ENCODE data around the gene B4GALNT4. TPM values are rescaled to one million over a fixed set of nuclear protein-coding genes. Genes with fewer than 3 reads are reported as not detected.

Gene B4GALNT4
- total and polyA plus RNA-seq, 2 of the 8 experiments (the other 6 are each of a cell fraction or from before 2014, with no cell fraction given) = 40.9 to 76.3 TPM

DNA sequence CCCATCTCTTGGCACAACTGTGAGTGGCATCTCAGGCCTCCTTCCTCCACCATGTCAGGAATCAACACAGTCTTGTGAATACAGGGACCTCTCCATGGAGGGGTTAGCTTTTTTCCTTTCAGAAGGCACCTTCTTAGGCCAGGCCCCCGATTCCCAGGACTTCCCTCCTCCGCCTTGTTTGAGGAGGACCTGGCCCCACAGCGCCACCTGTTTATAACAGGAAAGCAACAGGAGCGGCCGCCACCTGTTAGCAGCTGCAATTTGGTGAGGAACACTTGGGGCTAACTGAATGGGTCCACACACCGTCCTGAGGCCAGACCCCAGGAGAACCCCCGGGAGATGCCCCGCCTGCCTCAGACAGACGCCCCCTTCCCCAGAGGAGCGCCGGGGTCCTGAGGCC is 20.9 kb downstream of the B4GALNT4 start:
- Histone ChIP-seq H3K14ac (ENCODE audit: insufficient read length) (no peak overlapping the region), H3K4me2 (ENCODE audit: insufficient read depth in 1 of 2, low read depth in 2 of 2, low read length in 2 of 2) (no peak overlapping the region; a peak in 1 of 4 replicates), H3K56ac (replicated peaks; ENCODE audit: insufficient read length, low read depth, low read length) (no peak overlapping the region), H3K4ac (replicated peaks; ENCODE audit: insufficient read length, low read depth, low read length) (no peak overlapping the region), H3K18ac (ENCODE audit: extremely low read depth, low read length) (no peak overlapping the region), H2BK15ac (ENCODE audit: low read length) (no peak overlapping the region), H2AK5ac (ENCODE audit: low read depth, low read length) (no peak overlapping the region), H3K79me2 (ENCODE audit: control insufficient read depth in 1 of 2, insufficient read depth in 2 of 2, low read length in 2 of 2) (no peaks in the 10 kb centered on the region), H2BK12ac (ENCODE audit: low read depth, low read length) (peak overlapping the region; percentile 27; the same call in 1 of the 2 replicates), H3K27ac (ENCODE audit: low read depth, low read length) (no peak overlapping the region), H4K91ac (replicated peaks; ENCODE audit: insufficient read length, low read length) (no peak overlapping the region), H3K4me3 (ENCODE audit: extremely low read depth in 1 of 4, insufficient read depth in 2 of 4, low read depth in 3 of 4, low read length in 4 of 4) (no peak overlapping the region), H3K36me3 (ENCODE audit: control insufficient read depth in 2 of 4, insufficient read depth in 4 of 4, low read length in 3 of 4) (no peaks in the 10 kb centered on the region), H2BK20ac (ENCODE audit: low read length) (no peak overlapping the region), H2BK5ac (ENCODE audit: low read depth, low read length) (no peak overlapping the region), H3K27me3 (replicated peaks in 1 of 4; ENCODE audit: control insufficient read depth in 3 of 4, extremely low read depth in 1 of 4, insufficient read depth in 3 of 4, low read length in 3 of 4) (no peaks in the 10 kb centered on the region), H2AFZ (ENCODE audit: low read length) (peak overlapping the region; percentile 67; the same call in 1 of the 2 replicates), H3K23ac (ENCODE audit: insufficient read length) (no peak overlapping the region), H3K9me3 (ENCODE audit: insufficient read depth in 2 of 2, low read depth in 1 of 2, low read length in 1 of 2) (peaks cover 15 to 17% of the 10 kb centered on the region in 2 experiments), H3K23me2 (ENCODE audit: low read depth, low read length) (peaks cover 10% of the 10 kb centered on the region; the same call in 1 of the 2 replicates), H4K8ac (ENCODE audit: extremely low read depth, insufficient read depth, low read length) (no peak overlapping the region; the same call in 1 of the 2 replicates), H3K79me1 (ENCODE audit: low read depth, low read length) (0 out of 2 replicates have a peak, but pooled peaks cover 2% of the 10 kb centered on the region), H4K5ac (ENCODE audit: insufficient read length, low read depth, low read length) (no peak overlapping the region), H4K20me1 (replicated peaks in 1 of 2; ENCODE audit: control insufficient read depth in 1 of 2, insufficient read depth in 2 of 2, low read length in 2 of 2) (peaks cover 0 to 2% of the 10 kb centered on the region in 2 experiments), H2BK120ac (replicated peaks; ENCODE audit: low read depth, low read length) (no peak overlapping the region), H3K9ac (replicated peaks in 1 of 4; ENCODE audit: extremely low read depth in 1 of 4, low read depth in 3 of 4, low read length in 3 of 4) (no peak overlapping the region), H3K4me1 (replicated peaks in 1 of 4; ENCODE audit: control insufficient read depth in 3 of 4, insufficient read depth in 4 of 4, low read length in 3 of 4) (peaks cover 6 to 14% (median 6%) of the 10 kb centered on the region in 4 experiments; a peak in 6 of 7 replicates)
- no peak for FAIRE-seq
- no peak for DNase-seq (ENCODE audit: low read depth in 1 of 2, low spot score in 2 of 2)
- 64% methylated on average over 5 of the region's 11 CpGs; no CpG with 5 or more reads in 1 of the 2 experiments for WGBS, 2 experiments (ENCODE audit: extremely low coverage in 1 of 2, insufficient coverage in 1 of 2, insufficient read length in 1 of 2, insufficient replicate concordance in 2 of 2, low coverage in 1 of 2, low lambda C conversion rate in 2 of 2, missing lambda C conversion rate in 1 of 2)
- POLR2A ChIA-PET (ENCODE audit: partially characterized antibody) = interaction anchor here (0.6 to 1.6 kb wide), 5 partner anchors 15 to 102 kb away, joined by 3 to 6 read pairs (median 3); partner anchors contain the start of gene B4GALNT4
- CTCF ChIA-PET (ENCODE audit: partially characterized antibody) = interaction anchor here (0.7 to 2.3 kb wide), 16 partner anchors 9 to 165 kb away, joined by 3 to 11 read pairs (median 3); partner anchors contain the start of gene SIGIRR
- TF ChIP-seq PHF8 (conservative IDR thresholded peaks at IDR 0.05; ENCODE audit: low read depth, low read length) = no peak
- no peak for TF ChIP-seq BACH1 (IDR thresholded peaks at IDR 0.05; ENCODE audit: low read length)
- no peak for TF ChIP-seq USF2 (IDR thresholded peaks at IDR 0.05; ENCODE audit: low read length)
- TF ChIP-seq MAFK (IDR thresholded peaks at IDR 0.05; ENCODE audit: low read depth, low read length) = no peak
- TF ChIP-seq, protein P1, sequence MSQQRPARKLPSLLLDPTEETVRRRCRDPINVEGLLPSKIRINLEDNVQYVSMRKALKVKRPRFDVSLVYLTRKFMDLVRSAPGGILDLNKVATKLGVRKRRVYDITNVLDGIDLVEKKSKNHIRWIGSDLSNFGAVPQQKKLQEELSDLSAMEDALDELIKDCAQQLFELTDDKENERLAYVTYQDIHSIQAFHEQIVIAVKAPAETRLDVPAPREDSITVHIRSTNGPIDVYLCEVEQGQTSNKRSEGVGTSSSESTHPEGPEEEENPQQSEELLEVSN (IDR thresholded peaks at IDR 0.05) = no peak
- peak; percentile 37 to 57 for TF ChIP-seq RAD21 (IDR thresholded peaks at IDR 0.05 in 1 of 2, conservative IDR thresholded peaks at IDR 0.05 in 1 of 2; ENCODE audit: low read depth in 2 of 2, low read length in 2 of 2)
- TF ChIP-seq HDAC2 (IDR thresholded peaks at IDR 0.05; ENCODE audit: borderline replicate concordance in 1 of 2, low read depth in 2 of 2, low read length in 2 of 2) = no peak
- TF ChIP-seq POU5F1 (IDR thresholded peaks at IDR 0.05; ENCODE audit: low read depth, low read length) = no peak
- no peak for TF ChIP-seq BRCA1 (IDR thresholded peaks at IDR 0.05; ENCODE audit: low read depth, low read length)
- TF ChIP-seq SIN3A (conservative IDR thresholded peaks at IDR 0.05 in 1 of 2, IDR thresholded peaks at IDR 0.05 in 1 of 2; ENCODE audit: low read depth in 1 of 2, low read length in 2 of 2) = no peak

All from H1 (cell line).